Endothelial cell of umbilical vein (primary cell): ENCODE data around the gene SKOR1. TPM values are rescaled to one million over a fixed set of nuclear protein-coding genes. Genes with fewer than 3 reads are reported as not detected.

Experiments used
- BruUV-seq: library from RNA; stranded (reverse); fragments of 400-500 nt; replicated peaks from 2 replicates; lab custom pipeline; 2021; lab: Mats Ljungman, UMichigan
- CTCF ChIA-PET: fragments of 300-600, 350-600 bp; sonication (Branson Sonifier 250); formaldehyde crosslinking; loops from one replicate; lab custom pipeline; 2021; ENCODE audit warnings: antibody characterized with exemption, inconsistent platforms; lab: Charles Lee
- POLR2A ChIA-PET: fragments of 300-600, 350-600 bp; sonication (Branson Sonifier 250); formaldehyde crosslinking; loops from one replicate; lab custom pipeline; 2021; ENCODE audit warnings: antibody characterized with exemption, inconsistent platforms; lab: Charles Lee
- DNase-seq: peaks from one replicate; pipeline ENCODE4 v3.0.0-alpha.2; 2011; ENCODE audit warnings: low read depth, low spot score
- FAIRE-seq: peaks from 2 replicates; lab custom pipeline; 2011; peaks lifted over from hg19 to GRCh38; lab: Jason Lieb, UNC
- H2AFZ ChIP-seq: 2 replicates; pipeline ENCODE4 v1.6.0; 2012; ENCODE audit warnings: low read depth, low read length, control low read depth, inconsistent platforms
- H3K27ac ChIP-seq: 2 replicates; pipeline ENCODE4 v1.5.1; 2011; ENCODE audit warnings: low read depth, mild to moderate bottlenecking, control low read depth, low read length, moderate library complexity; ENCODE audit not compliant: insufficient read depth
- H3K27me3 ChIP-seq, 2 experiments: 2 replicates each; pipeline versions ENCODE4 v1.6.0 to v1.6.1; 2011; ENCODE audit warnings: low read length in 2 of 2, mixed read lengths in 1 of 2; ENCODE audit not compliant: control insufficient read depth in 2 of 2, insufficient read depth in 2 of 2
- H3K36me3 ChIP-seq, 2 experiments: 2 replicates in 1 of 2; 3 replicates in 1 of 2; pipeline ENCODE4 v1.5.1; 2011; ENCODE audit warnings: low read length in 2 of 2, mild to moderate bottlenecking in 1 of 2, moderate library complexity in 1 of 2; ENCODE audit not compliant: control insufficient read depth in 2 of 2, insufficient read depth in 2 of 2; ENCODE audit errors: extremely low read depth in 1 of 2
- H3K4me1 ChIP-seq: 3 replicates; pipeline ENCODE4 v1.5.1; 2011; ENCODE audit warnings: mild to moderate bottlenecking, low read length; ENCODE audit not compliant: control insufficient read depth, insufficient read depth; ENCODE audit errors: extremely low read depth
- H3K4me2 ChIP-seq: 2 replicates; pipeline ENCODE4 v1.6.1; 2011; ENCODE audit warnings: low read length, control low read depth, mixed read lengths; ENCODE audit not compliant: insufficient read depth
- H3K4me3 ChIP-seq, 3 experiments: fragments of 200-600 bp in 1 of 3; sonication (generic), shearing (Covaris generic) in 1 of 3; replicated peaks in 1 of 3; 2 replicates each; pipeline ENCODE4 v1.5.1; 2011 to 2016; ENCODE audit warnings: control low read depth in 3 of 3, low read length in 3 of 3, mild to moderate bottlenecking in 2 of 3, inconsistent platforms in 1 of 3, low read depth in 1 of 3, moderate library complexity in 1 of 3; ENCODE audit not compliant: insufficient read depth in 1 of 3
- H3K79me2 ChIP-seq: 2 replicates; pipeline ENCODE4 v1.6.0; 2012; ENCODE audit warnings: low read length, inconsistent platforms; ENCODE audit not compliant: control insufficient read depth, insufficient read depth
- H3K9ac ChIP-seq: replicated peaks from 2 replicates; pipeline ENCODE3; 2011; ENCODE audit warnings: low read length, control low read depth; ENCODE audit not compliant: insufficient read depth; ENCODE audit errors: extremely low read depth
- H3K9me1 ChIP-seq: replicated peaks from 3 replicates; pipeline ENCODE4 v1.6.0; 2011; ENCODE audit warnings: mild to moderate bottlenecking, low read length; ENCODE audit not compliant: control insufficient read depth, insufficient read depth; ENCODE audit errors: extremely low read depth
- H3K9me3 ChIP-seq: replicated peaks from 2 replicates; pipeline ENCODE4 v1.5.1; 2012; ENCODE audit warnings: low read length, inconsistent platforms; ENCODE audit not compliant: control insufficient read depth, insufficient read depth
- H4K20me1 ChIP-seq: replicated peaks from 2 replicates; pipeline ENCODE3; 2011; ENCODE audit warnings: mild to moderate bottlenecking, low read length; ENCODE audit not compliant: control insufficient read depth, insufficient read depth; ENCODE audit errors: extremely low read depth
- CTCF ChIP-seq, 2 donors: IDR thresholded peaks; 1 replicate in 1 of 2; 2 replicates in 1 of 2; pipeline ENCODE4 v1.5.1; 2011; ENCODE audit warnings: low read length in 2 of 2, mild to moderate bottlenecking in 2 of 2, moderate library complexity in 2 of 2, control low read depth in 1 of 2, inconsistent platforms in 1 of 2, low read depth in 1 of 2; ENCODE audit not compliant: insufficient read depth in 1 of 2; ENCODE audit errors: extremely low read depth in 1 of 2
- EZH2 ChIP-seq: IDR thresholded peaks from 2 replicates; pipeline ENCODE4 v1.6.1; 2012; ENCODE audit warnings: borderline replicate concordance, low read depth, mild to moderate bottlenecking, moderate library complexity, low read length, inconsistent platforms; ENCODE audit not compliant: severe bottlenecking
- FOS ChIP-seq: IDR thresholded peaks from 2 replicates; pipeline ENCODE4 v1.6.1; 2011; ENCODE audit warnings: mild to moderate bottlenecking, low read length, moderate library complexity, borderline replicate concordance; ENCODE audit not compliant: insufficient read depth
- GATA2 ChIP-seq: IDR thresholded peaks from 2 replicates; pipeline ENCODE4 v1.7.0; 2011; ENCODE audit warnings: low read depth, mild to moderate bottlenecking, moderate library complexity, mixed read lengths, low read length; ENCODE audit not compliant: insufficient read length, insufficient read depth
- JUN ChIP-seq: IDR thresholded peaks from 2 replicates; pipeline ENCODE4 v1.6.1; 2011; ENCODE audit warnings: borderline replicate concordance, low read depth; ENCODE audit not compliant: insufficient read length, insufficient read depth
- MAX ChIP-seq: IDR thresholded peaks from 2 replicates; pipeline ENCODE4 v1.6.1; 2011; ENCODE audit not compliant: insufficient read depth, insufficient read length
- MYC ChIP-seq: IDR thresholded peaks from one replicate; pipeline ENCODE4 v1.6.1; 2011; ENCODE audit warnings: mild to moderate bottlenecking, low read depth, low read length
- POLR2A ChIP-seq: IDR thresholded peaks from 2 replicates; pipeline ENCODE4 v1.6.1; 2012; ENCODE audit warnings: low read depth, mild to moderate bottlenecking, control low read depth, low read length
- POLR2AphosphoS5 ChIP-seq: IDR thresholded peaks from 2 replicates; pipeline ENCODE4 v1.6.1; 2012; ENCODE audit warnings: low read depth, mild to moderate bottlenecking, control low read depth, low read length, moderate library complexity; ENCODE audit not compliant: insufficient read depth
- dilution Hi-C: fragments of 300-500 bp; cut with MboI; formaldehyde crosslinking; loops from one replicate; pipeline ENCODE4 v1.15.0; 2019; ENCODE audit warnings: low sequenced_read_pairs; ENCODE audit not compliant: extremely low pct_ligation_motif_present
- intact Hi-C: fragments of 100-400 bp; cut with micrococcal nuclease; formaldehyde crosslinking; loops from one replicate; pipeline ENCODE4 v1.10.0; 2022
- polyA plus RNA-seq, 4 experiments: library from polyadenylated mRNA; depleted of rRNA in 3 of 4; stranded (reverse) in 3 of 4; unstranded in 1 of 4; fragments of >200 nt; gene quantifications; 2 replicates each; pipeline versions ENCODE4 v1.2.1 to v1.2.3, GENCODE V29; 2011 to 2012; ENCODE audit warnings: missing spikeins in 1 of 4
- total RNA-seq: library from RNA; stranded (reverse); gene quantifications from 2 replicates; pipeline ENCODE4 v1.2.3, GENCODE V29; 2021

SKOR1 gene
- total and polyA plus RNA-seq, 2 donors (not counting 3 experiments of a cell fraction or from before 2014, with no cell fraction given) = 0.06 to 0.15 TPM

GRCh38 chr15:67813104-67813634 is 12.1 kb upstream of the SKOR1 start:
- no peaks in the 10 kb centered on the region for H3K79me2 ChIP-seq
- TF ChIP-seq CTCF (IDR thresholded peaks at IDR 0.05; ENCODE audit: extremely low read depth in 1 of 2, insufficient read depth in 1 of 2, low read depth in 1 of 2, low read length in 2 of 2) (no peak), MYC (no peak), FOS (no peak)
- no peaks in the 10 kb centered on the region for H4K20me1 ChIP-seq
- no peak overlapping the region for H3K4me2 ChIP-seq
- H3K9ac ChIP-seq = no peak overlapping the region
- H2AFZ ChIP-seq = no peak overlapping the region
- H3K4me1 ChIP-seq = no peaks in the 10 kb centered on the region
- peaks cover 6 to 11% of the 10 kb centered on the region in 2 experiments for H3K27me3 ChIP-seq
- no peak overlapping the region for H3K27ac ChIP-seq
- dilution Hi-C loops (no loop called here), intact Hi-C loops (no loop called here)
- ChIA-PET CTCF (interaction anchor here (2.2 kb wide), 1 partner anchor 23 kb away, joined by 7 read pairs; no protein-coding TSS in a partner anchor), POLR2A (no interaction called here)
- H3K9me1 ChIP-seq = no peaks in the 10 kb centered on the region
- no peaks in the 10 kb centered on the region for H3K9me3 ChIP-seq
- no peak for DNase-seq
- no peak for FAIRE-seq
- H3K4me3 ChIP-seq = no peak overlapping the region
- BruUV-seq = no TSS peak
- no peaks in the 10 kb centered on the region for H3K36me3 ChIP-seq

- POLR2A ChIA-PET = no interaction called here
These were observed 10.2 kb upstream of the SKOR1 start for GRCh38 chr15:67815036-67815592.

More at GRCh38 chr15:67815036-67815592, 10.2 kb upstream of the SKOR1 start:
- no peak overlapping the region for H3K4me3 ChIP-seq
- FAIRE-seq (no peak), DNase-seq (no peak)
- TF ChIP-seq FOS (no peak), POLR2AphosphoS5 (no peak), CTCF (IDR thresholded peaks at IDR 0.05; ENCODE audit: extremely low read depth in 1 of 2, insufficient read depth in 1 of 2, low read depth in 1 of 2, low read length in 2 of 2) (no peak), MYC (no peak), MAX (no peak), JUN (no peak), POLR2A (no peak), EZH2 (no peak), GATA2 (no peak)
- no peak overlapping the region for H2AFZ ChIP-seq
- H3K9me3 ChIP-seq = no peaks in the 10 kb centered on the region
- intact Hi-C loops = no loop called here
- peaks cover 20 to 28% of the 10 kb centered on the region in 2 experiments for H3K27me3 ChIP-seq
- H3K4me1 ChIP-seq = no peaks in the 10 kb centered on the region
- no peaks in the 10 kb centered on the region for H3K36me3 ChIP-seq
- no peak overlapping the region for H3K27ac ChIP-seq
- no peaks in the 10 kb centered on the region for H3K79me2 ChIP-seq
- no peaks in the 10 kb centered on the region for H3K9me1 ChIP-seq
- CTCF ChIA-PET = interaction anchor here (2.2 kb wide), 1 partner anchor 21 kb away, joined by 7 read pairs; no protein-coding TSS in a partner anchor
- dilution Hi-C loops = no loop called here
- no peak overlapping the region for H3K9ac ChIP-seq
- H4K20me1 ChIP-seq = no peaks in the 10 kb centered on the region
- H3K4me2 ChIP-seq = no peak overlapping the region
- BruUV-seq = no TSS peak
